ENCODE data around the gene STX16.

The STX16 gene

GRCh38 chr20:58619077-58619863, 31.8 kb upstream of the STX16 start:
- no peak for DNase-seq

GRCh38 chr20:58619864-58620431, 31.1 kb upstream of the STX16 start:
- DNase-seq, result no peak

- no peak for DNase-seq
Measured at GRCh38 chr20:58621906-58622548, 29.1 kb upstream of the STX16 start.

- DNase-seq, result no peak
Measured at GRCh38 chr20:58622671-58623578, 28.2 kb upstream of the STX16 start.

- DNase-seq, result no peak
Measured at GRCh38 chr20:58623579-58624473, 27.3 kb upstream of the STX16 start.

GRCh38 chr20:58624687-58625086, 26.4 kb upstream of the STX16 start:
- no peak for DNase-seq

- no peak for DNase-seq
Measured at GRCh38 chr20:58625585-58625984, 25.5 kb upstream of the STX16 start.

GRCh38 chr20:58626051-58626450, 25.0 kb upstream of the STX16 start:
- DNase-seq, result no peak

GRCh38 chr20:58627212-58628072, 23.6 kb upstream of the STX16 start:
- no peak for DNase-seq

GRCh38 chr20:58628491-58629214, 22.4 kb upstream of the STX16 start:
- no peak for DNase-seq

GRCh38 chr20:58629215-58629580, 21.9 kb upstream of the STX16 start:
- no peak for DNase-seq

- DNase-seq, result no peak
Measured at GRCh38 chr20:58630063-58630462, 21.0 kb upstream of the STX16 start.

- no peak for DNase-seq
Measured at GRCh38 chr20:58633161-58634053, 17.7 kb upstream of the STX16 start.

GRCh38 chr20:58634059-58634458, 17.0 kb upstream of the STX16 start:
- no peak for DNase-seq

GRCh38 chr20:58634521-58635278, 16.4 kb upstream of the STX16 start:
- DNase-seq, result no peak

- DNase-seq, result no peak
Measured at GRCh38 chr20:58635279-58635665, 15.8 kb upstream of the STX16 start.

- no peak for DNase-seq
Measured at GRCh38 chr20:58636396-58636982, 14.6 kb upstream of the STX16 start.

- no peak for DNase-seq
Measured at GRCh38 chr20:58636983-58637421, 14.1 kb upstream of the STX16 start.

Measured in activated CD4-positive, alpha-beta T cell treated with anti-CD3 and anti-CD28 coated beads for 1 hour (primary cell).